ENCODE data around the gene DSCAM. TPM values are rescaled to one million over a fixed set of nuclear protein-coding genes. Genes with fewer than 3 reads are reported as not detected.

DSCAM gene
- total and polyA plus RNA-seq, 10 donors = 0.02 to 2.7 (median 2.0) TPM

DNA sequence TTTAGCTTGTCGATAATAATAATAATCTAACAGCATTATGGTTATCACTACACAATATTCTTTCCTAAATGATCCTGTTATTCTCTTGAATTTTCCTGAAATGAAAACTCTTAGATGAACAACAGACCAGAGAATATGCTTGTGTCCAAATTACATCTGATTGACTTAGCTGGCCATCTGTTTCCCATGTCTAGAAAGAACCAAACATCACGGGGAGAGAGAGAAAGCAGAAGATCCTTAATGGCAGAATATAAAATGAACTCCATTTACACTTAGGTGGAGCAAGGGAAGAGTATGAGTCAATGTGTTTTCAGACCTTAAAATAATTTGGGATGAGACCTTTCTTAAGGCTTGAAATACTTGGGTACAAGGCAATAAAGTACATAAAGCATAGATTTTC lies 162.2 kb downstream of the DSCAM start:
- Histone ChIP-seq H3K36me3 (no peaks in the 10 kb centered on the region), H3K27ac (no peak overlapping the region), H3K4me1 (no peaks in the 10 kb centered on the region), H3K4me3 (no peak overlapping the region), H3K27me3 (replicated peaks in 1 of 7) (no peaks in the 10 kb centered on the region), H3K9me3 (peaks cover 0 to 18% (median 0%) of the 10 kb centered on the region in 8 donors)
- WGBS, 5 donors = 82 to 89% (median 85%) methylated on average over 2 of the region's 2 CpGs
- intact Hi-C loops (cut with DNase I; ENCODE audit: low total_unique reads) = no loop called here
- no peak for TF ChIP-seq POLR2A (IDR thresholded peaks at IDR 0.05)
- TF ChIP-seq, protein P1, sequence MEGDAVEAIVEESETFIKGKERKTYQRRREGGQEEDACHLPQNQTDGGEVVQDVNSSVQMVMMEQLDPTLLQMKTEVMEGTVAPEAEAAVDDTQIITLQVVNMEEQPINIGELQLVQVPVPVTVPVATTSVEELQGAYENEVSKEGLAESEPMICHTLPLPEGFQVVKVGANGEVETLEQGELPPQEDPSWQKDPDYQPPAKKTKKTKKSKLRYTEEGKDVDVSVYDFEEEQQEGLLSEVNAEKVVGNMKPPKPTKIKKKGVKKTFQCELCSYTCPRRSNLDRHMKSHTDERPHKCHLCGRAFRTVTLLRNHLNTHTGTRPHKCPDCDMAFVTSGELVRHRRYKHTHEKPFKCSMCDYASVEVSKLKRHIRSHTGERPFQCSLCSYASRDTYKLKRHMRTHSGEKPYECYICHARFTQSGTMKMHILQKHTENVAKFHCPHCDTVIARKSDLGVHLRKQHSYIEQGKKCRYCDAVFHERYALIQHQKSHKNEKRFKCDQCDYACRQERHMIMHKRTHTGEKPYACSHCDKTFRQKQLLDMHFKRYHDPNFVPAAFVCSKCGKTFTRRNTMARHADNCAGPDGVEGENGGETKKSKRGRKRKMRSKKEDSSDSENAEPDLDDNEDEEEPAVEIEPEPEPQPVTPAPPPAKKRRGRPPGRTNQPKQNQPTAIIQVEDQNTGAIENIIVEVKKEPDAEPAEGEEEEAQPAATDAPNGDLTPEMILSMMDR (IDR thresholded peaks at IDR 0.05 in 8 of 11, conservative IDR thresholded peaks at IDR 0.05 in 3 of 11) = no peak
- no peak for TF ChIP-seq POLR2AphosphoS5 (IDR thresholded peaks at IDR 0.05)
- no peak for DNase-seq

- Histone ChIP-seq H3K9me3 (peaks cover 0 to 18% (median 0%) of the 10 kb centered on the region in 8 donors), H3K4me1 (no peaks in the 10 kb centered on the region), H3K4me3 (no peak overlapping the region), H3K27ac (no peak overlapping the region), H3K27me3 (replicated peaks in 1 of 7) (no peaks in the 10 kb centered on the region), H3K36me3 (no peaks in the 10 kb centered on the region)
- 73 to 86% (median 77%) methylated on average over 5 of the region's 5 CpGs for WGBS, 5 donors
- no peak for TF ChIP-seq POLR2AphosphoS5 (IDR thresholded peaks at IDR 0.05)
- TF ChIP-seq, protein P1 (IDR thresholded peaks at IDR 0.05 in 8 of 11, conservative IDR thresholded peaks at IDR 0.05 in 3 of 11) = no peak
- TF ChIP-seq POLR2A (IDR thresholded peaks at IDR 0.05) = no peak
- intact Hi-C loops (cut with DNase I; ENCODE audit: low total_unique reads) = no loop called here
- DNase-seq = no peak
Observed at GRCh38 chr21:40683349-40683748, 163.6 kb downstream of the DSCAM start.

DNA sequence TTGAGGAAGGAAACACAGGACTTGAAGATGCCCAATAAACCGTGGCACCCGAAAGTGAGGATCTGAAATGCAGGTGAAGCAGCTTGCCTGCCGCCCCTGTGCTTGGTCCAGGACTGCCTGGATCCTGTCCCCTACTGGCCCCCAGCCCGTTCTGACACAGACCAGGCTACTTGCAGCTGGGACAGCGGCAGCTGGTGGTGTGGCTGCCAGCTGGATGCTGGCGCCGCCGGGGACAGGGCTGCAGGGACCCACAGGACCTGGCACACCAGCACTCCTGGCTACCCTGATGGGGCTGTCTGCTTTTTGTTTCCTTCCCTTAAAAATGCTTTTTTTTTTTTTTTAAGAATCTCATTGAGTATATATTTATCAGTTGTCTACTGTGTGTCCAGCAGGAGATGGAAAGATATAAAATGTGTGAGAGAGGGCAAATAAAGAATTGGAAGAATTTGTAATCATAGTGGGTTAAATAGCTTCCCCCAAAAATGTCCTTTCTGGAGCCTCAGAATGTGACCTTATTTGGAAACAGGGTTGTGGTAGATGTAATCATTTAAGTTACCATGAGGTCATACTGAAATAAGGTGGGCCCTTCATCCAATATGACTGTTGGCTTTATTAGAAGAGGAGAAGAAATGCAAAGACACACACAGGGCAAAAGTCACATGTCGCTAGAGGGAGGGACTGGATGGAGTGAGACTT lies 165.6 kb downstream of the DSCAM start:
- H3K4me3 ChIP-seq = no peak overlapping the region
- WGBS, 5 donors = 74 to 85% (median 75%) methylated on average over 9 of the region's 9 CpGs
- H3K36me3 ChIP-seq = no peaks in the 10 kb centered on the region
- intact Hi-C loops (cut with DNase I; ENCODE audit: low total_unique reads) = no loop called here
- peaks cover 0 to 18% (median 0%) of the 10 kb centered on the region in 8 donors for H3K9me3 ChIP-seq
- no peak for DNase-seq
- TF ChIP-seq POLR2AphosphoS5 (IDR thresholded peaks at IDR 0.05) (no peak), POLR2A (IDR thresholded peaks at IDR 0.05) (no peak)
- TF ChIP-seq, protein P1 (IDR thresholded peaks at IDR 0.05 in 8 of 11, conservative IDR thresholded peaks at IDR 0.05 in 3 of 11) = no peak
- H3K27me3 ChIP-seq (replicated peaks in 1 of 7) = no peaks in the 10 kb centered on the region
- H3K27ac ChIP-seq = no peak overlapping the region
- no peaks in the 10 kb centered on the region for H3K4me1 ChIP-seq

DNA sequence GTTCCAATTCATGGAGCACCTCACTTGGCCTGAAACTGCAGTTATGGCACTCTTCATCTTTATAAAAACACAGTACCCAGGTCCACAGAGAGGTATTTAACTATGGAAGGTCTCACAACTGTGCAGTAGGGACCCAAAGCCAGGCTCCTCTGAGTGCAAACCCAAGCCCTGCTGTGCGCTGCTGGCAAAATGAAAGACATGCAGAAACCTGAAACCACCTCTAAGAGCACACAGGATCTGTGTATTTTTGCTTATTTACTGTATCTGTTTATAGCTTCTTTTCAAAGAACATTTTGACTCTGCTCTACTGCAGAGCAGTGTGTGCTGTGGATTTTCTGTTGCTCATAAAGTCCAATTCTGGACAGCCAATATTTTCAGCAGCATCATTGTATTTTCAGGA lies 166.6 kb downstream of the DSCAM start:
- TF ChIP-seq POLR2AphosphoS5 (IDR thresholded peaks at IDR 0.05) (no peak), POLR2A (IDR thresholded peaks at IDR 0.05) (no peak)
- TF ChIP-seq, protein P1 (IDR thresholded peaks at IDR 0.05 in 8 of 11, conservative IDR thresholded peaks at IDR 0.05 in 3 of 11) = no peak
- H3K27ac ChIP-seq = no peak overlapping the region
- no peak overlapping the region for H3K4me3 ChIP-seq
- intact Hi-C loops (cut with DNase I; ENCODE audit: low total_unique reads) = no loop called here
- no peak for DNase-seq
- H3K4me1 ChIP-seq = no peaks in the 10 kb centered on the region
- H3K36me3 ChIP-seq = no peaks in the 10 kb centered on the region
- H3K27me3 ChIP-seq (replicated peaks in 1 of 7) = no peaks in the 10 kb centered on the region
- peaks cover 0 to 18% (median 0%) of the 10 kb centered on the region in 8 donors for H3K9me3 ChIP-seq
- WGBS, 5 donors = 90 to 93% (median 91%) methylated on average over 1 of the region's 1 CpG

Measured in spleen (tissue), 11 donors.